GM12872 (cell line): Measurements from ENCODE around the gene OOSP1.

Source experiments
- TF ChIP-seq, protein P1 (sequence below): IDR thresholded peaks from 3 replicates; pipeline ENCODE4 v1.5.1; 2011; ENCODE audit warnings: low read depth, mild to moderate bottlenecking, low read length, moderate library complexity; ENCODE audit not compliant: insufficient read depth

Gene OOSP1

DNA sequence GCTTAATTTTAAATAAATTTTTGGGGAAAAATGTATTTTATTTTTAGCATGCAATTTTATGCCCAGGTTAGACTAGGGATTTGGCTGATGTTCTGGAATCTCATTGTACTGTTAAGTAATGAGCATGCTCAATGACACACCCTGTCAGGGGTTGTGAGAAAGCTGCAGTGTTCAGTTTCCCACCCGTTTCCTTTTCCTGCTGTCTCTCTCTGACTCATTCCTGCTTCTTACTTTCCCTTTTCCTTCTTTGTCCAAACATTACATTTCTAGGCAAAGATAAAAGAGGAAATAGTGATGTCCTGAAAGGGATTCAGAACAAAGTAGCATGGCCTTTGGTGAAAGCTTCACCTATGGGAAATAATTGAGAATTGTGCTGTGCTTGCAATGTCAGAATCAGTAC, 36.9 kb upstream of the OOSP1 start:
- TF ChIP-seq, protein P1, sequence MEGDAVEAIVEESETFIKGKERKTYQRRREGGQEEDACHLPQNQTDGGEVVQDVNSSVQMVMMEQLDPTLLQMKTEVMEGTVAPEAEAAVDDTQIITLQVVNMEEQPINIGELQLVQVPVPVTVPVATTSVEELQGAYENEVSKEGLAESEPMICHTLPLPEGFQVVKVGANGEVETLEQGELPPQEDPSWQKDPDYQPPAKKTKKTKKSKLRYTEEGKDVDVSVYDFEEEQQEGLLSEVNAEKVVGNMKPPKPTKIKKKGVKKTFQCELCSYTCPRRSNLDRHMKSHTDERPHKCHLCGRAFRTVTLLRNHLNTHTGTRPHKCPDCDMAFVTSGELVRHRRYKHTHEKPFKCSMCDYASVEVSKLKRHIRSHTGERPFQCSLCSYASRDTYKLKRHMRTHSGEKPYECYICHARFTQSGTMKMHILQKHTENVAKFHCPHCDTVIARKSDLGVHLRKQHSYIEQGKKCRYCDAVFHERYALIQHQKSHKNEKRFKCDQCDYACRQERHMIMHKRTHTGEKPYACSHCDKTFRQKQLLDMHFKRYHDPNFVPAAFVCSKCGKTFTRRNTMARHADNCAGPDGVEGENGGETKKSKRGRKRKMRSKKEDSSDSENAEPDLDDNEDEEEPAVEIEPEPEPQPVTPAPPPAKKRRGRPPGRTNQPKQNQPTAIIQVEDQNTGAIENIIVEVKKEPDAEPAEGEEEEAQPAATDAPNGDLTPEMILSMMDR: no peak

DNA sequence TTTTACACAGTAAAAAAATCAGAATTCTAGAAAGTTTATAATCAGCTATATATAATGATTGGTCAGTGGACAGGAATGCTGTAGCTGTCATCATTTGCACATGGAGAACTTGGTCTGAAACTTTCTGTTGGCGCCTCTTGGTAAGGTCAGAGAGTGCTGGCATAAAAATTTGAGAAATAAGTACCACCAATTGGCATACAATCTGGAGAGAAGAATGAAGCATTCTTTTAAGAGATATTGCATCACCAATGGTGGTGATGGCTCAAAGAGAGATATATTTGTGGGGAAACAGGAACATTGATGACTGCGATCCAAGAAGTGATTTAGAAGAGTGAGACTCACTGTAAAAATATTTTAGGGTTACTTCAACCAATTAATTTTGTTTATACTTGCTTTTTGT, 19.8 kb upstream of the OOSP1 start:
- TF ChIP-seq, protein P1: no peak

DNA sequence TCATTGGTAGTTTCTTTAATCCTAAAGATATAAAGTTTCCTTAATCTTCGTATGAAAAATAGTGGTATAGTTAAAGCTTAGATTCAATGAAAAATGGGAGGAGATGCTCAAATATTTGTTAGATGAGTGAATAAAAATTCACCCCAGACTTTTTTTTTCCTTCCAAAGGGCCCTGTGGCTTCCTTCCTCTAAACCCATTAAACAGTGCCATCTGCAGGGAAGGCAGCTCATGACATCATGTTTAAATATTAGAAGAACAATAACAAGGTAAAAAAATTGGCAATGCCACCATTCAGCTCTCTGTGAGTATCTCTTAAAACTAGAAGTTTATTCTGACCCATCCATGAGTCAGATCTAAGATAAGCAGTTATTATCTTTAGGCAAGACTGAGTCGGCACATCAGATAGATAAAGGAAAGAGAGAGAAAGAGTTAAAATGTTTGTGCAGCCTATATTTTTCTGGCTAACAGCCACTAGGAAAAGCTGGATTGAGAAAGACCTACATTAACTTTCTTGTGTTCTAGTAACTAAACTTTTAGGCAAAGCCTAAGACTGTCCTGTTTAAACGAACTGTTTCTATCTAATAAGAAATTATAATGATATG, 19.1 kb upstream of the OOSP1 start:
- TF ChIP-seq, protein P1: peak; percentile 43

DNA sequence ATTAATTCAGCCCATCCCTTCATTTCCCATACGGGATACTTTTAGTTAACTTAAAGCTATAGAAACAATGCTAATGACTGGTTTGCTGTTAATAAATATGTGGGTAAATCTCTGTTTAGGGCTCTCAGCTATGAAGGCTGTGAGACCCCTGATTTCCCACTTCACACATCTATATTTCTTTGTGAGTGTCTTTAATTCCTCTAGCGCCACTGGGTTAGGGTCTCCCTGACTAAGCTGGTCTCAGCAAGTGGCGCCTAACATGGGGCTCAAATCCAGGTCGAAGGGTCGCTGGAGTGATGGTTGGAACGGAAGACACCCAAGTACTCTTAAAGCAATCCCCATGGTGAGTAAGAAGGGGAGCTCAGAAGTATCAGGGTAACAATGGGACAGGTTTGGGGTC, 14.4 kb upstream of the OOSP1 start:
- TF ChIP-seq, protein P1: no peak

DNA sequence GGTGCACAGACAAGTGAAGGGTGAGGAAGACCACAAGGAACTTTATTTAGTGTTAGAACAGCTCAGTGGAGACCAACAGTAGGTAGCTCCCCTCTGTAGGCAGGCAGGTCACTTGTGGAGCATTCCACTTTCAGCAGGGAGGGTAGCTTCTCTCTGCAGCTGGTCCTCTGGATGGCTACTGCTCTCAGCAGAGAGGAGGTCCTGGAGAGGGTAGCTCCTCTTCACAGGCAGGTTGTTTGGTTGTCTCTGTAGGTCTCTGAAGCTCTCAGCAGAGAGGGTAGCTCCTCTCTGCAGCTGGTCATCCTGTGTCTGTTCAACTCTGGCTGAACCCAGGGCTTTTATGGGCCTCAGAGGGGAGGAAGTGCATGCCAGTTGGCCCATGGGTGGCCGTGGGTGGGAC, 6.5 kb upstream of the OOSP1 start:
- TF ChIP-seq, protein P1: no peak

DNA sequence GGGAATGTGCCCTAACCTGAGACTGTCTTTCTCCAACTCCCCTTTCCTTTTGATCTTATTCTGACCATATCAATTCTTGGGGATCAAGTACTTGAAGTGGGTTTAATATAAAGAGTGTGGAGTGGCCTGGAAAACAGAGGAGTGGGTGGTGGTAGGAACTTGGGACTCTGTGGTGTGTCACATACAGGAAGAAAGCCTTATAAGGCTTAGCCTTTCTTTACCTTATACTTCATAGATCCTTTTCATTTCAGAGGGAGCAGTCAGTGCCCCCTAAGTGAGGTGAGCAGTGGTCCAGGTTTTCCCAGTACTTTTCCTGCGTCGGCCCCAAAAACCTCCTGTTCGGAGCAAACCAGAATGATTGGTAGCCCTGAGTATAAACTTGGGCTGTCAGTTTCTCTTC, 486 bp downstream of the OOSP1 start:
- TF ChIP-seq, protein P1: no peak

DNA sequence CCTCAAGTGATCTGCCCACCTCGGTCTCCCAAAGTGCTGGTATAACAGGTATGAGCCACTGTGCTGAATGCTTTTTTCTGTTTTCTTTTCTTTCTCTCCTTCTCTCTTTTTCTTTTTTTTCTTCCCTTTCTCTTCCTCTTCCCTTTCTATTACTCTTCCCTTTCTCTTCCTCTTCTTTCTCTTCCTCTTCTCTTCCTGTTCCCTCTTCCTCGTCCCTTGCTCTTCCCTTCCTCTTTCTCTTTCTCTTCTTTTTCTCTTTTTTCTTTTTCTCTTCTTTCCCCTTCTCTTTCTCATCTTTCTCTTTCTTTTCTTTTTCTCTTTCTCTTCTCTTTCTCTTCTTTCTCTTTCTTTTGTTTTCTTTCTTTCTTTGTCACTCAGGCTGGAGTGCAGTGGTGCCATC, 1.2 kb downstream of the OOSP1 start:
- TF ChIP-seq, protein P1: no peak
